ENCODE measurements around the gene TDRD3.

TDRD3 gene

GRCh38 chr13:60572003-60572798 lies 175.2 kb downstream of the TDRD3 start:
- no peak for DNase-seq (ENCODE audit: extremely low read depth in 1 of 2, low read depth in 1 of 2)

GRCh38 chr13:60572855-60573254 lies 175.8 kb downstream of the TDRD3 start:
- DNase-seq (ENCODE audit: extremely low read depth in 1 of 2, low read depth in 1 of 2), result no peak

- no peak for DNase-seq (ENCODE audit: extremely low read depth in 1 of 2, low read depth in 1 of 2)
Observed at GRCh38 chr13:60574735-60575134, 177.7 kb downstream of the TDRD3 start.

- no peak for DNase-seq (ENCODE audit: extremely low read depth in 1 of 2, low read depth in 1 of 2)
Observed at GRCh38 chr13:60575142-60575541, 178.1 kb downstream of the TDRD3 start.

- no peak for DNase-seq (ENCODE audit: extremely low read depth in 1 of 2, low read depth in 1 of 2)
Observed at GRCh38 chr13:60577761-60578160, 180.7 kb downstream of the TDRD3 start.

GRCh38 chr13:60583196-60583888 lies 186.3 kb downstream of the TDRD3 start:
- DNase-seq (ENCODE audit: extremely low read depth in 1 of 2, low read depth in 1 of 2), result no peak

- DNase-seq (ENCODE audit: extremely low read depth in 1 of 2, low read depth in 1 of 2), result peak in 1 of 2 donors; percentile 0
Observed at GRCh38 chr13:60583911-60584753, 187.1 kb downstream of the TDRD3 start.

- DNase-seq (ENCODE audit: extremely low read depth in 1 of 2, low read depth in 1 of 2), result no peak
Observed at GRCh38 chr13:60584976-60585375, 188.0 kb downstream of the TDRD3 start.

GRCh38 chr13:60590800-60591747 lies 194.1 kb downstream of the TDRD3 start:
- DNase-seq (ENCODE audit: extremely low read depth in 1 of 2, low read depth in 1 of 2), result no peak

GRCh38 chr13:60603049-60603448 lies 206.0 kb downstream of the TDRD3 start:
- DNase-seq (ENCODE audit: extremely low read depth in 1 of 2, low read depth in 1 of 2), result no peak

- DNase-seq (ENCODE audit: extremely low read depth in 1 of 2, low read depth in 1 of 2), result no peak
Observed at GRCh38 chr13:60604058-60604457, 207.0 kb downstream of the TDRD3 start.

GRCh38 chr13:60608954-60609353 lies 211.9 kb downstream of the TDRD3 start:
- no peak for DNase-seq (ENCODE audit: extremely low read depth in 1 of 2, low read depth in 1 of 2)

GRCh38 chr13:60611523-60611922 lies 214.5 kb downstream of the TDRD3 start:
- DNase-seq (ENCODE audit: extremely low read depth in 1 of 2, low read depth in 1 of 2), result no peak

- DNase-seq (ENCODE audit: extremely low read depth in 1 of 2, low read depth in 1 of 2), result no peak
Observed at GRCh38 chr13:60612593-60612992, 215.6 kb downstream of the TDRD3 start.

- no peak for DNase-seq (ENCODE audit: extremely low read depth in 1 of 2, low read depth in 1 of 2)
Observed at GRCh38 chr13:60613080-60613479, 216.1 kb downstream of the TDRD3 start.

- DNase-seq (ENCODE audit: extremely low read depth in 1 of 2, low read depth in 1 of 2), result no peak
Observed at GRCh38 chr13:60617991-60618733, 221.1 kb downstream of the TDRD3 start.

- DNase-seq (ENCODE audit: extremely low read depth in 1 of 2, low read depth in 1 of 2), result no peak
Observed at GRCh38 chr13:60619461-60619860, 222.4 kb downstream of the TDRD3 start.

GRCh38 chr13:60620611-60621395 lies 223.8 kb downstream of the TDRD3 start:
- no peak for DNase-seq (ENCODE audit: extremely low read depth in 1 of 2, low read depth in 1 of 2)

GRCh38 chr13:60623151-60623550 lies 226.1 kb downstream of the TDRD3 start:
- no peak for DNase-seq (ENCODE audit: extremely low read depth in 1 of 2, low read depth in 1 of 2)

All from stimulated activated CD8-positive, alpha-beta memory T cell treated with anti-CD3 and anti-CD28 coated beads, Interleukin-7, amount 100 ng/mL, for 48 hours (primary cell).